Daoy (cell line): ENCODE measurements around the gene SOAT2. TPM values are rescaled to one million over a fixed set of nuclear protein-coding genes. Genes with fewer than 3 reads are reported as not detected.
"Not testable (repeated sequence)": the region's sequence is repeated elsewhere in the genome, so short reads cannot be mapped to it uniquely, and the experiment has no call there.

Experiments used
- DNase-seq: peaks from one replicate; pipeline ENCODE4 v3.0.0-alpha.2; 2015; ENCODE audit warnings: low read depth
- total RNA-seq: library from RNA; depleted of rRNA; stranded (reverse); fragments of >200 nt; shearing (Covaris generic); gene quantifications from 2 replicates; pipeline ENCODE4 v1.2.3, GENCODE V29; 2014

The SOAT2 gene
- total RNA-seq, 1 experiment from 2014 or later = not detected

DNA sequence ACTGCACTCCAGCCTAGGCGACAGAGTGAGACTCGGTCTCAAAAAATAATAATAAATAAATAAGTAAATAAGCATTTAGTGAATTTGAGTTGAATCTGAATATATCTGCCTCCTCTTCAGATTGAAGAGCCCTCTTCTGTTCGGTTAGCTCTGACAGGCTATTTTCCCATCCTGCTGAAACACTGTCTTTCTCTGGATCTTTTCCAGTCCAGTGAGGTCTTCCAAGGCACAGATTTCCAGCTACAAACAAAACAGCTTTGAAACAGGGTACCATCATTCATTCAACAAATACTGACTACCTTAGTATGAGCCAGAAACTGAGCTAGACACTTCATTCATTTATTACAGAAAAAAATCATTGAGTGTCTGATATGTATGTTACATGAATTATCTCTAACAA lies 16.9 kb upstream of the SOAT2 start:
- DNase-seq = no peak

GRCh38 chr12:53090105-53090504 lies 13.2 kb upstream of the SOAT2 start:
- no peak for DNase-seq

DNA sequence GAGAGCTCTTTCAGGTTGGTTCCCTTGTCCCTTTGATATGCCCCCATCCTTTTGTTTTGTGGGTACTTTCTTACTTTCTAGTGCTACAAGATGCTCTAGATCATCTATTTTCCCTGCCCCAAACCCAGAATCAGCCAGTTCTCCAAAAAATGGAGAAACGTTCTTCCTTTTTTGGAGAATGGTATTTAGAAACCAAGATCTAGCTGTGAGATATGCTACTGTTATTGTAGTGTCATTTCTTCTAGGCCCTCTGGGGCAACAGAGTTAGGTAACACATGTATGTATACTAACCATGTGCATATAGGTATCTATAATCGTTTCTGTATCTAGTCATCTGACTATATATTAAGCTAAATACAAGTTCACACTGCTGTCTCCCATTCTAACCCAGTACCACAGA lies 12.7 kb upstream of the SOAT2 start:
- DNase-seq = no peak

DNA sequence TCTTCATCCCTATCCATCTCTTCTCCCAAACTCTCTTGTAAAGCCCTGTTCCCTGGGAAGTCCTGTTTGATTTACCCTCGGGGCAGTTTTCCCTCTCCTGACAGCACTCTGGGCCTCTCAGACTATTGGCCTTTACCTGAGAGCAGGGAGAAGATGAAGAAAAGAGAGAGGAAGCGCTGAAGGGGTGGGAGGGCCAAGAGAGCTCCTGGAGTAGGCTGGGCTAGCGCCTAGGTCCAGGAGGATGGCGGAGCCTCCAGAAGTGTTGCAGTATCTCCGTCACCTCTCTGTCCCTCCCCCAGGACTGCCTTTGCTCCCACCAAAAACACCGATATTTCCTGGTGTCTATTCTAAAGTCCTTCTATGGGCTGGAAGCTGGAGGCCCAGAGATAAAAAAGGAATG lies 11.5 kb upstream of the SOAT2 start:
- no peak for DNase-seq

- DNase-seq = no peak
Measured at GRCh38 chr12:53093777-53094393, 9.4 kb upstream of the SOAT2 start.

DNA sequence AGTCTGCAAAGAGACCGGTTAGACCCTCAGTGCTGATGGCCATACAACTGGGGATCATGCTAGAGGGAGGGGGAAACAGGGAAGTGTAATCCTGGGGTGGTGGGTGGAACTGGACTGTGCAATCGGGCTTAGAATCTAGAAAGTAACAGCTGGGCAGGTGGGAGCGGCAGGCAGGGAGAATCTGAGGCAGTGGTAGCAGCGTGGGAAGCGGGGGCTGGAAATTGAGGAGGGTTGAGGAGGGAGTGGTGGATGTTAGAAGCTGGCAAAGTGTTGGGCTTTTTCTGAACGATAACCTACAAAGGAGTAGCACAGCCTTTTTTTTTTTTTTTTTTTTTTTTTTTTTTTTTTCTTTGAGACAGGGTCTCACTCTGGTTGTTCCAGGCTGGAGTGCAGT lies 8.9 kb upstream of the SOAT2 start:
- no peak for DNase-seq

GRCh38 chr12:53094796-53095595 lies 8.3 kb upstream of the SOAT2 start:
- DNase-seq = peak; percentile 65

GRCh38 chr12:53095596-53095895 lies 7.7 kb upstream of the SOAT2 start:
- DNase-seq = not testable (repeated sequence)

DNA sequence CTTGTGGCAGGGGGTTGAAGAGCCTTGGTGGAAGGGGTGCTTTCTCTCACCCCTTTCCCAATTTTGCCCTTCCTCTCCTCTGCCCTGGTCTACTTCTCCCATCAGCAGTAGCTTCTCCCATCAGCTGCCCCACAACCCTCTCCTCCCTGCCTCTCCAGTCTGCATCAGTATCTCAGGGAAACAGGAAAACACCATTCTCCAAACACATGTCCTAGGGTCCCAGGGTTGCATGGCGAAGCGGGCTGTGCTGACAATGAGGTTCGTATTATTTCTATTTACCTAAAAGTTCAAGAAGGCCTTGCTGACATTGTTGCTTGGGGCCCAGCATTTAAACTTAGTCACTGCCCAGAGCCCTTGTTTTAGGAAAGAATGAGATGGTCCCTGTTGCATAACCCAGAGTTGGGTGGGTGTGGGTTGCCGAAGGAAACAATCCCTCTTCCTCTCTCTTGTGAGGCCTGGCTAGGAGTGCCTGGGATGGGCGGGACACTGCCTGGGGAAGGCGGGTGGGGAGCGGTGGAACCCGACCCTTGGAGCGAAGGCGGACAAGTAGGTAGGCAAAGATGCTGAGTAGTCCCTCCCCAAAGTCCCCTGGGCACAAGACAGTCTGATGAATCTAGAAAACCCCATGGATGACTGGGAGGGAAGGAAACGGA lies 7.1 kb upstream of the SOAT2 start:
- DNase-seq = peak; percentile 48

GRCh38 chr12:53096759-53097158 lies 6.5 kb upstream of the SOAT2 start:
- DNase-seq = no peak

- DNase-seq = peak; percentile 48
Measured at GRCh38 chr12:53097207-53097563, 6.1 kb upstream of the SOAT2 start.

GRCh38 chr12:53097564-53098353 lies 5.5 kb upstream of the SOAT2 start, which contains the start of gene IGFBP6:
Gene IGFBP6, plus strand, starts transcription at chr12:53097667. Its CDS starts 51 bp downstream, at chr12:53097718.
- peak; percentile 87 for DNase-seq

DNA sequence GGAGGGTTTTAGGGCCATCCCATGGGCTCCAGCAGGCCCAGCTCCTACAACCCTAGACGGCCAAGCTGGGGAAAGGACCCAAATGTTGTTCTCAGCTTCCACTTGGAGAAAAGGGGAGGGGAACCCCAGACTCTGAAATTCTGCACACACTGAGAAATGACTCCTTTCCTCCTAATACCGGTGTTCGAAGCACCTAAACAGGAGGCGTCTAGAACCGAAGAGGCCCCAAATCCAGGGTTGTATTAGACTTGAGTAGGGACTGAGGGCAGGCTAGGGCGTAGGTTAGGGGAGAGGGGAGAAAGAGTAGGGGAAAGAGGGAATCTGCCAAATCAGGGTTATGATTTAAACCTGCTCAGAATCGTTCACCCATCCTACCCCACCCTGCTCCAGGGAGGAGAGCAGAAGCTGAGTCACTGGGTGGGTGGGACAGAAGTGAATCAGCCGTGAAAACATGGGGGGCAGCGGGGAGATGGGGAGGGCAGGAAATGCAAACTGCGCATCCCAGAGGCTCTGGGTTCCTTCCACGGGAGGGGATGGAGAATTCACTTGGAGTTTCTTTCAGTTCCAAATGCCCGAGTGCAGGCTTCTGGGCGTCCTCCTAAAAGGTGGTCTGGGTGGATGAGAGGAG lies 4.8 kb upstream of the SOAT2 start:
- peak; percentile 94 for DNase-seq

DNA sequence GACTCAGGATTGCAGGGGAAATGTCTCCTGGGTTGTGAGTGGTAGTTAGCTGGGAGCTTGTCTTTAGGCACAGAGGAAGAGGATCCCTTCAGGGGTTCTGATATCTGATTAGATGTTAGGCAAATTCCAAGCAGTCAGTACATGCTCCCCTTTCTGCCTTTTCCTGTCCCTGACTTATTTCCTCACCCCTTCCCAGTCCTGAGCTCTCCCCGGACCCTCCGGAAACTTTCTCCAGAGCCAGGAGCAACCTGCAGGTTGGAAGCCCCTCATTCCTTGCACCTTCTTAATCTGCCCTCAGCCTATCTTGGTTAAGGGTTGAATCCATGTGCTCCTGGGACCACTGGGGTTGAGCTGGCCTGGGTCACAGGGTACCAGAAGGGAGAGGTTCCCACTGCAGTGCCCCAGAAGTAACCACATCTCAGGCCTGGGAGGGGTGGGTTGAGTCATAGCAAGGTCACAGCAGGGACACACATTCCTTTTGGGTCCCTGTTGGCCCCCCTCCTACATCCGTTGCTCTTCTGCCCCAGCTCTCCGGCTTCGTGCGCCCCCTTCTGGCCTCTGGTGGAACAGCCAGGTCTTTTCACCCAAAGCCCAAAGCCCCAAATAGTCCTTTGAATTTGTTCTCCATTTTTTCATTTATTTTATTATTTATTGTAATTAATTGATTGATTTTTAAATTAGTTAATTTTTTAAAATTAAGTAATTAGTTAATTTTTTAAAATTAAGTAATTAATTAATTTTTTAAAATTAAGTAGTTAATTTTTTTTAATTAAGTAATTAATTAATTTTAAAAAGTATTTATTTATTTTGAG lies 4.0 kb upstream of the SOAT2 start:
- peak; percentile 99 for DNase-seq

GRCh38 chr12:53100466-53101151 lies 2.7 kb upstream of the SOAT2 start:
- no peak for DNase-seq

GRCh38 chr12:53101266-53101665 lies 2.0 kb upstream of the SOAT2 start:
- no peak for DNase-seq

DNA sequence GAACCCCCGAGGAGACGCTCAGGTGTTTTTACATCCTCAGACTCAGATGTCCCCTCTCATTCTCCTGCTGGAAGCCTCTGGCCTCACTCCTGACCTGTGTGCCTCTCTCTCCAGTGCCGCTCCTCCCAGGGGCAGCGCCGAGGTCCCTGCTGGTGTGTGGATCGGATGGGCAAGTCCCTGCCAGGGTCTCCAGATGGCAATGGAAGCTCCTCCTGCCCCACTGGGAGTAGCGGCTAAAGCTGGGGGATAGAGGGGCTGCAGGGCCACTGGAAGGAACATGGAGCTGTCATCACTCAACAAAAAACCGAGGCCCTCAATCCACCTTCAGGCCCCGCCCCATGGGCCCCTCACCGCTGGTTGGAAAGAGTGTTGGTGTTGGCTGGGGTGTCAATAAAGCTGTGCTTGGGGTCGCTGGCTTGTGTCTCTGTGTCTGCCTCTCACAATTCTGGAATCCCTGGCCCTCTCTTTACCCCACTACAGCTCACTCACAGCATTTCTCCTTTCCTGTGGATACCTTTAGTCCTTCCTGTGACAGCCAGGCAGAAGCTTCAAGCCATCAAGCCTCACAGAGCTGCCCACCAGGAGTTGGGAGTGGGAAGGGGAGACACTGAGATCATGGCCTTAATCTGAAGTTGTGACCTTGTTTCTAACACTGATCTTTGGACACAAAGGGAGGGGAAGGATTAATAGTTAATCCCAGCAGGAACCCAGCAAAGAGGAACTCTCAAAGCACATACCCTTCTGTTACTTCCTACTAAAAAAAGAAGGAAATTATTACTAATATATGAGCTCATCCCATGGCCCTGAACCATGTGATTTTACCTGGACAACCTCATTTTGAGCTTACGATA lies 1.1 kb upstream of the SOAT2 start:
- DNase-seq = no peak

- DNase-seq = no peak
Measured at GRCh38 chr12:53103860-53104305, 597 bp downstream of the SOAT2 start.

DNA sequence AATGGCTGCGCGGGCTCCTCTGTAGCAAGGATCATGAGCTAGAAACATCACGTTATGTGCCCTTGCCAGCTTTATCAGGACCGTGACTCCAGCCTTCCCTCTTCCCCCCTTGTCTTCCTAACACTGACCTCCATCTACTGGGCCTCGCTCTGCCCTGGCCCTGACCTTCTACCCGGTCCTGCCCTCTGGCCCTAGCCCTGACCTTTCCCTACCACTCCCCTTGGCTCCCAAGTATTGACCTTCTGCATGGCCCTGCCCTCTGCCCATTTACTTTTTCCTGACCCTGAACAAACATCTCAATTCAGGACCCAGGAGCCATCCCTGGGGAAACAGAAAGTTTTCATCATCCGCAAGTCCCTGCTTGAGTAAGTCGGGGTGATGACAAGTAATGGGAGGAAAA lies 2.0 kb downstream of the SOAT2 start:
- no peak for DNase-seq
